HEK293T (cell line): ENCODE data around the gene SLC66A1.
"Not testable (repeated sequence)": the region's sequence is repeated elsewhere in the genome, so short reads cannot be mapped to it uniquely, and the experiment has no call there.

ENCODE experiments used
- CTCF ChIA-PET: fragments of 350-600 bp; formaldehyde crosslinking; extraction: SDS; loops from one replicate; lab custom pipeline; 2021; ENCODE audit warnings: antibody characterized with exemption, inconsistent platforms; lab: Yijun Ruan, JAX
- POLR2A ChIA-PET: fragments of 350-600 bp; formaldehyde crosslinking; extraction: SDS; loops from one replicate; lab custom pipeline; 2020; ENCODE audit warnings: antibody characterized with exemption, inconsistent platforms; lab: Yijun Ruan, JAX
- DNase-seq: peaks from one replicate; pipeline ENCODE4 v3.0.0; 2012; ENCODE audit warnings: mixed read lengths; ENCODE audit errors: extremely low spot score
- ARNT ChIP-seq: fragments of 450-650 bp; IDR thresholded peaks from 2 replicates; pipeline ENCODE4 v1.6.1; 2017; ENCODE audit warnings: mild to moderate bottlenecking
- BHLHE40 ChIP-seq: fragments of 450-650 bp; IDR thresholded peaks from 2 replicates; pipeline ENCODE4 v1.6.1; 2016; ENCODE audit warnings: mild to moderate bottlenecking, moderate library complexity, borderline replicate concordance
- CTBP1 ChIP-seq: fragments of 450-650 bp; IDR thresholded peaks from 2 replicates; pipeline ENCODE4 v1.6.1; 2016; ENCODE audit warnings: borderline replicate concordance
- ELF4 ChIP-seq: fragments of 450-650 bp; IDR thresholded peaks from 2 replicates; pipeline ENCODE4 v1.6.1; 2017; ENCODE audit warnings: antibody characterized with exemption
- FOXA1 ChIP-seq: fragments of 450-650 bp; IDR thresholded peaks from 2 replicates; pipeline ENCODE4 v1.6.1; 2016; ENCODE audit warnings: mild to moderate bottlenecking
- FOXK2 ChIP-seq: fragments of 450-650 bp; IDR thresholded peaks from 2 replicates; pipeline ENCODE4 v1.6.1; 2016; ENCODE audit warnings: mild to moderate bottlenecking
- FOXM1 ChIP-seq: fragments of 450-650 bp; IDR thresholded peaks from 2 replicates; pipeline ENCODE4 v1.6.1; 2017; ENCODE audit warnings: mild to moderate bottlenecking, borderline replicate concordance
- HDGF ChIP-seq: fragments of 450-650 bp; IDR thresholded peaks from 2 replicates; pipeline ENCODE4 v1.6.1; 2017; ENCODE audit warnings: antibody characterized with exemption, borderline replicate concordance
- L3MBTL2 ChIP-seq: fragments of 450-650 bp; conservative IDR thresholded peaks from 2 replicates; pipeline ENCODE4 v1.6.1; 2016; ENCODE audit warnings: mild to moderate bottlenecking
- LEF1 ChIP-seq: fragments of 450-650 bp; IDR thresholded peaks from 2 replicates; pipeline ENCODE4 v1.6.1; 2017; ENCODE audit warnings: mild to moderate bottlenecking, borderline replicate concordance
- NFRKB ChIP-seq: fragments of 450-650 bp; IDR thresholded peaks from 2 replicates; pipeline ENCODE4 v1.6.1; 2016; ENCODE audit warnings: mild to moderate bottlenecking, moderate library complexity
- PKNOX1 ChIP-seq: fragments of 450-650 bp; IDR thresholded peaks from 2 replicates; pipeline ENCODE4 v1.6.1; 2016
- SP1 ChIP-seq: fragments of 450-650 bp; IDR thresholded peaks from 2 replicates; pipeline ENCODE4 v1.6.1; 2017
- SUZ12 ChIP-seq: fragments of 450-650 bp; IDR thresholded peaks from 2 replicates; pipeline ENCODE4 v1.6.1; 2016; ENCODE audit warnings: mild to moderate bottlenecking
- TARDBP ChIP-seq: fragments of 450-650 bp; IDR thresholded peaks from 2 replicates; pipeline ENCODE4 v1.6.1; 2016
- ZNF384 ChIP-seq: fragments of 450-650 bp; IDR thresholded peaks from 2 replicates; pipeline ENCODE4 v1.6.1; 2016

SLC66A1 gene

GRCh38 chr1:19294638-19295037 is 17.5 kb upstream of the SLC66A1 start:
- no peak for DNase-seq
- ChIA-PET POLR2A (no interaction called here), CTCF (no interaction called here)
- TF ChIP-seq ELF4: no peak
- TF ChIP-seq FOXM1: no peak
- no peak for TF ChIP-seq HDGF
- no peak for TF ChIP-seq NFRKB
- no peak for TF ChIP-seq CTBP1
- TF ChIP-seq BHLHE40: no peak
- no peak for TF ChIP-seq ARNT
- no peak for TF ChIP-seq SP1
- no peak for TF ChIP-seq PKNOX1
- no peak for TF ChIP-seq ZNF384
- no peak for TF ChIP-seq TARDBP

GRCh38 chr1:19300211-19300610 is 11.9 kb upstream of the SLC66A1 start:
- TF ChIP-seq SP1 (no peak), FOXM1 (no peak), TARDBP (no peak), HDGF (no peak), LEF1 (no peak), CTBP1 (no peak), BHLHE40 (no peak), SUZ12 (no peak), ELF4 (no peak), PKNOX1 (no peak), ARNT (no peak), L3MBTL2 (no peak), NFRKB (no peak), FOXK2 (no peak), ZNF384 (no peak), FOXA1 (no peak)
- DNase-seq: no peak
- ChIA-PET POLR2A (interaction anchor here (3.4 kb wide), 1 partner anchor 12 kb away, joined by 12 read pairs; the partner anchor contains the start of genes AKR7A2 and SLC66A1), CTCF (no interaction called here)

DNA sequence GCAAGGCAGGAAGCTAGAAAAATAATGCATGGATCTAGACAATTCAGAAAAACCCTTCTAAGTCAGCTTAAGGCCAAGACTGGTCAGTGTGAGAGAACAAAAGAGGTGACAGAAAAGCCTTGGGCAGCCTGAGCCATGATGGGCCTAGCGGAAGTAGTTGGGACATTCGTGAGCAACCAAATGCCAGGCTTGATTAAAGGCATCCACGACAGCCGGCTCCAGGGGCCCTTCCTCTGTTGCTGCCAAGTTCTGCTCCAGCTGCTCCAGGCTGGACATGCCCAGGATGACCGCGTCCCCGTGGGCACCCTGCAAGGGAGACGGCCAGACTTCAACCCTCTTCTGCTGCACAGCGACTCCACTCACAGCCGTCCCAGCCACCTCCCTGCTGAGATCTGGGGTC is 8.0 kb upstream of the SLC66A1 start:
- POLR2A ChIA-PET, CTCF ChIA-PET, DNase-seq: not testable (repeated sequence)

DNA sequence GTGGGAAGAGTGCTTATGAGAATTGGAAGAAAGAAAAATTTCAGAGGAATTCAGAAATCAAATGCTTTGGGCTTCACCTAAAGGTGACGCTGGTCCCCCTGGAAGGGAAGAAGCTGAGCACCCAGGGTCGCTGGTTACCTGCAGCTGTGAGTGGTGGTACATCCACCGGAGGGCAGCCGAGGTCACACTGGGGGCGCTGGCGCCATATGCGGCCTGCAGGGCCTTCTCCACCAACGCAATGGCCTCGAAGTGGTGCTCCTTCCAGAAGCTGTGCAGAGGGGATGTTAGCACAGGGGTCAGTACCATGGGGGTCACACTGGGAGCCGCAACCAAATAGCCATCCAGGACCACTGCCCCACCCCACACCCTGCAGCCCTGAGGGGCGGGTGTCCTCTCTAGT is 6.2 kb upstream of the SLC66A1 start:
- POLR2A ChIA-PET: no interaction called here

GRCh38 chr1:19306941-19307340 is 5.2 kb upstream of the SLC66A1 start:
- POLR2A ChIA-PET: no interaction called here
- TF ChIP-seq L3MBTL2 (no peak), LEF1 (no peak), CTBP1 (no peak), BHLHE40 (no peak), ELF4 (no peak), TARDBP (no peak), ZNF384 (no peak), SP1 (no peak), ARNT (no peak), FOXM1 (no peak)
- no peak for DNase-seq
- CTCF ChIA-PET: no interaction called here

More for the DNA sequence above, 6.2 kb upstream of the SLC66A1 start:
- DNase-seq: no peak
- TF ChIP-seq FOXA1 (no peak), ARNT (no peak), FOXK2 (no peak), HDGF (no peak), SUZ12 (no peak), LEF1 (no peak)
- CTCF ChIA-PET: no interaction called here

GRCh38 chr1:19307794-19308508 is 4.2 kb upstream of the SLC66A1 start:
- ChIA-PET CTCF (no interaction called here), POLR2A (no interaction called here)
- DNase-seq: no peak
- TF ChIP-seq ZNF384: no peak
- TF ChIP-seq HDGF: no peak
- no peak for TF ChIP-seq SP1
- TF ChIP-seq FOXM1: no peak
- TF ChIP-seq TARDBP: no peak
- TF ChIP-seq SUZ12: no peak

DNA sequence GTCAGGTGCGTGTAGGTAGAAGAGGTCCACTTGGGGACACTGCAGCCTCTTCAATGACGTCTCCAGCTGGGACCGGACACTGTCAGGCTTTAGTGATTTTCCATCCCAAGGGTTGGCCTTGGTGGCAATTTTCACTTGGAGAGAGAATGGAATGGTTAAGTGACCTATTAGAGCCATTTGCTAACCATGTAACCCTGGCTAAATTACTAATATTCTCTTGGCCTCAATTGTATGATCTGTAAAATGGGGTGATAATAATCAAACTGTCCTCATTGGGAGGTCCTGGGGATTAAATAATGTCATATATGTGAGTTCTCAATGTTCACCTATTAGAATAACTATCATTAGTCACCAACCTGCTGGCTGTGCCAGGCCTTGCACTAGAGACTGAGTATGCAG is 3.6 kb upstream of the SLC66A1 start:
- CTCF ChIA-PET: no interaction called here
- no peak for DNase-seq
- POLR2A ChIA-PET: no interaction called here
- TF ChIP-seq LEF1: no peak
- TF ChIP-seq ZNF384: no peak
- TF ChIP-seq SP1: no peak
- TF ChIP-seq ARNT: no peak
- no peak for TF ChIP-seq BHLHE40
- no peak for TF ChIP-seq FOXA1
